Esophagus squamous epithelium (tissue), 4 donors: ENCODE measurements around the gene SRMS.

Experiments used
- POLR2A ChIP-seq, 4 donors: fragments of 450-650 bp; IDR thresholded peaks; one replicate each; pipeline ENCODE4 v1.6.1; 2017; ENCODE audit warnings: antibody characterized with exemption in 4 of 4, mild to moderate bottlenecking in 4 of 4, moderate library complexity in 3 of 4
- TF ChIP-seq, protein P1 (sequence below), 6 experiments: fragments of 450-650 bp in 4 of 6; fragments of 200-600 bp in 2 of 6; sonication (generic) in 2 of 6; IDR thresholded peaks; one replicate each; pipeline ENCODE4 v1.5.1; 2016 to 2019; ENCODE audit warnings: antibody characterized with exemption in 6 of 6, mild to moderate bottlenecking in 4 of 6, moderate library complexity in 4 of 6

GRCh38 chr20:63592661-63593060 lies 45.1 kb upstream of the SRMS start:
- TF ChIP-seq, protein P1, sequence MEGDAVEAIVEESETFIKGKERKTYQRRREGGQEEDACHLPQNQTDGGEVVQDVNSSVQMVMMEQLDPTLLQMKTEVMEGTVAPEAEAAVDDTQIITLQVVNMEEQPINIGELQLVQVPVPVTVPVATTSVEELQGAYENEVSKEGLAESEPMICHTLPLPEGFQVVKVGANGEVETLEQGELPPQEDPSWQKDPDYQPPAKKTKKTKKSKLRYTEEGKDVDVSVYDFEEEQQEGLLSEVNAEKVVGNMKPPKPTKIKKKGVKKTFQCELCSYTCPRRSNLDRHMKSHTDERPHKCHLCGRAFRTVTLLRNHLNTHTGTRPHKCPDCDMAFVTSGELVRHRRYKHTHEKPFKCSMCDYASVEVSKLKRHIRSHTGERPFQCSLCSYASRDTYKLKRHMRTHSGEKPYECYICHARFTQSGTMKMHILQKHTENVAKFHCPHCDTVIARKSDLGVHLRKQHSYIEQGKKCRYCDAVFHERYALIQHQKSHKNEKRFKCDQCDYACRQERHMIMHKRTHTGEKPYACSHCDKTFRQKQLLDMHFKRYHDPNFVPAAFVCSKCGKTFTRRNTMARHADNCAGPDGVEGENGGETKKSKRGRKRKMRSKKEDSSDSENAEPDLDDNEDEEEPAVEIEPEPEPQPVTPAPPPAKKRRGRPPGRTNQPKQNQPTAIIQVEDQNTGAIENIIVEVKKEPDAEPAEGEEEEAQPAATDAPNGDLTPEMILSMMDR (IDR thresholded peaks at IDR 0.05): no peak
- TF ChIP-seq POLR2A (IDR thresholded peaks at IDR 0.05): no peak
